NCI-H69 (cell line): ENCODE data around the gene CNDP2.
"Not testable (repeated sequence)": the region's sequence is repeated elsewhere in the genome, so short reads cannot be mapped to it uniquely, and the experiment has no call there.

Experiments used
- DNase-seq: peaks from one replicate; lab custom pipeline; 2025; lab: John Stamatoyannopoulos, UW

The CNDP2 gene

GRCh38 chr18:74500774-74501173 lies 4.6 kb downstream of the CNDP2 start:
- DNase-seq: not testable (repeated sequence)

GRCh38 chr18:74501386-74501785 lies 5.2 kb downstream of the CNDP2 start:
- DNase-seq: no peak

GRCh38 chr18:74503137-74503536 lies 7.0 kb downstream of the CNDP2 start:
- no peak for DNase-seq

GRCh38 chr18:74505776-74506175 lies 9.6 kb downstream of the CNDP2 start:
- no peak for DNase-seq

- DNase-seq: no peak
Measured at GRCh38 chr18:74506448-74507084, 10.4 kb downstream of the CNDP2 start.

- no peak for DNase-seq
Measured at GRCh38 chr18:74507097-74507881, 11.1 kb downstream of the CNDP2 start.

- no peak for DNase-seq
Measured at GRCh38 chr18:74507927-74508326, 11.8 kb downstream of the CNDP2 start.

- no peak for DNase-seq
Measured at GRCh38 chr18:74508366-74508765, 12.2 kb downstream of the CNDP2 start.

GRCh38 chr18:74508821-74509225 lies 12.7 kb downstream of the CNDP2 start:
- no peak for DNase-seq

- no peak for DNase-seq
Measured at GRCh38 chr18:74509856-74510769, 13.9 kb downstream of the CNDP2 start.

GRCh38 chr18:74510770-74511095 lies 14.6 kb downstream of the CNDP2 start:
- DNase-seq: no peak

GRCh38 chr18:74511823-74512222 lies 15.7 kb downstream of the CNDP2 start:
- no peak for DNase-seq

- DNase-seq: no peak
Measured at GRCh38 chr18:74512321-74513053, 16.3 kb downstream of the CNDP2 start.

GRCh38 chr18:74513149-74513882 lies 17.2 kb downstream of the CNDP2 start:
- no peak for DNase-seq

GRCh38 chr18:74513883-74514205 lies 17.7 kb downstream of the CNDP2 start:
- no peak for DNase-seq

- no peak for DNase-seq
Measured at GRCh38 chr18:74514860-74515495, 18.8 kb downstream of the CNDP2 start.

GRCh38 chr18:74515620-74516231 lies 19.6 kb downstream of the CNDP2 start:
- no peak for DNase-seq

GRCh38 chr18:74516271-74517235 lies 20.4 kb downstream of the CNDP2 start:
- no peak for DNase-seq

- DNase-seq: no peak
Measured at GRCh38 chr18:74517236-74517630, 21.1 kb downstream of the CNDP2 start.
